ENCODE measurements around the gene SPACA9. TPM values are rescaled to one million over a fixed set of nuclear protein-coding genes. Genes with fewer than 3 reads are reported as not detected.

SPACA9 gene
- total RNA-seq, 1 experiment from 2014 or later, result 2.5 TPM

DNA sequence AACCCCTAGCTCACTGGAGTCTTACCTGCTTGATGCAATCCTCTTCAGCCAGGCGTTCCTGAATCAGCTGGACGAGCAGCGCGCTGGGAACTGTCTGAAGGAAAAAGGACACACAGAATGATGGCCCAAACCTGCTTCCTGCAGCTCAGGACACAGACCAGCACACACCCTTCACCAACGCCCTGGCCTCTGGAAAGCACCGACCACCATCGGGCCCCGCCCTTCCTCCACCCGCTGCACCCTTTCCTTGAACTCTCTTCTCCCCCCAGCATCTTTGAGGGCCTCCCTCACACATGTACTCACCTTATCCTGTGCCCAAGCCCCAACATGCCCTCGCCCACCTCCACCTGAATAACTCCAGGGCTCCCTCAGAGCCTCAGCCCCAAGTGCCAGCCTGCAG lies 23.9 kb upstream of the SPACA9 start:
- DNase-seq, result no peak
- intact Hi-C loops (cut with micrococcal nuclease; ENCODE audit: unreplicated experiment), result no loop called here
- no peaks in the 10 kb centered on the region for H3K9me3 Mint-ChIP-seq (ENCODE audit: low read depth, unreplicated experiment)
- CTCF ChIA-PET, result no interaction called here
- TF ChIP-seq, protein P1, sequence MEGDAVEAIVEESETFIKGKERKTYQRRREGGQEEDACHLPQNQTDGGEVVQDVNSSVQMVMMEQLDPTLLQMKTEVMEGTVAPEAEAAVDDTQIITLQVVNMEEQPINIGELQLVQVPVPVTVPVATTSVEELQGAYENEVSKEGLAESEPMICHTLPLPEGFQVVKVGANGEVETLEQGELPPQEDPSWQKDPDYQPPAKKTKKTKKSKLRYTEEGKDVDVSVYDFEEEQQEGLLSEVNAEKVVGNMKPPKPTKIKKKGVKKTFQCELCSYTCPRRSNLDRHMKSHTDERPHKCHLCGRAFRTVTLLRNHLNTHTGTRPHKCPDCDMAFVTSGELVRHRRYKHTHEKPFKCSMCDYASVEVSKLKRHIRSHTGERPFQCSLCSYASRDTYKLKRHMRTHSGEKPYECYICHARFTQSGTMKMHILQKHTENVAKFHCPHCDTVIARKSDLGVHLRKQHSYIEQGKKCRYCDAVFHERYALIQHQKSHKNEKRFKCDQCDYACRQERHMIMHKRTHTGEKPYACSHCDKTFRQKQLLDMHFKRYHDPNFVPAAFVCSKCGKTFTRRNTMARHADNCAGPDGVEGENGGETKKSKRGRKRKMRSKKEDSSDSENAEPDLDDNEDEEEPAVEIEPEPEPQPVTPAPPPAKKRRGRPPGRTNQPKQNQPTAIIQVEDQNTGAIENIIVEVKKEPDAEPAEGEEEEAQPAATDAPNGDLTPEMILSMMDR (IDR thresholded peaks at IDR 0.05; ENCODE audit: unreplicated experiment), result no peak
- H3K36me3 Mint-ChIP-seq (ENCODE audit: insufficient read depth, unreplicated experiment), result no peaks in the 10 kb centered on the region
- no peaks in the 10 kb centered on the region for H3K4me1 Mint-ChIP-seq (ENCODE audit: low read depth, unreplicated experiment)
- H3K27me3 Mint-ChIP-seq (ENCODE audit: unreplicated experiment), result no peaks in the 10 kb centered on the region
- H3K4me3 Mint-ChIP-seq (ENCODE audit: low read depth, unreplicated experiment), result no peak overlapping the region
- BruUV-seq (replicated peaks), result no TSS peak
- no peak overlapping the region for H3K27ac Mint-ChIP-seq (ENCODE audit: unreplicated experiment)

DNA sequence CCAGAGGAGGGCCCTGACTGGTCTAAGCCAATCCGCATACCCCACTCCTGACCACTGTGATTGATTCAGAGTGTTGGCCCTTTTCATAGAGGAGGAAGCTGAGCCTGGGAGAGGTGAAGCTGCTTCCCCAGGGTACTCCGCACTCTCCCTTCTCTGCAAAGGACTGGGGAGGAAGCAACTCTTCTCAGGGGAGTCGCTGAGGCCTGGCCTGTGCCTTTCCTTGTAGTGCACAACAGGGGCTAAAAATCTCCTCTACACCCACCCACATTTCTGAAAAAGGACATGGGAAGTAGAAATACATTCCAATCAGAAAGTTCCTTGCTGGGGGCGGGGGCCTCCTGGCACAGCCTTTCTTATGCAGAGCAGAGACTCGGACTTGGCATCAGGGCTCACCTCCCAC lies 22.8 kb upstream of the SPACA9 start:
- no peaks in the 10 kb centered on the region for H3K9me3 Mint-ChIP-seq (ENCODE audit: low read depth, unreplicated experiment)
- intact Hi-C loops (cut with micrococcal nuclease; ENCODE audit: unreplicated experiment), result no loop called here
- H3K27me3 Mint-ChIP-seq (ENCODE audit: unreplicated experiment), result no peaks in the 10 kb centered on the region
- no peak overlapping the region for H3K27ac Mint-ChIP-seq (ENCODE audit: unreplicated experiment)
- CTCF ChIA-PET, result no interaction called here
- no peaks in the 10 kb centered on the region for H3K4me1 Mint-ChIP-seq (ENCODE audit: low read depth, unreplicated experiment)
- no peaks in the 10 kb centered on the region for H3K36me3 Mint-ChIP-seq (ENCODE audit: insufficient read depth, unreplicated experiment)
- no peak overlapping the region for H3K4me3 Mint-ChIP-seq (ENCODE audit: low read depth, unreplicated experiment)
- no TSS peak for BruUV-seq (replicated peaks)
- no peak for DNase-seq
- TF ChIP-seq, protein P1 (IDR thresholded peaks at IDR 0.05; ENCODE audit: unreplicated experiment), result no peak

DNA sequence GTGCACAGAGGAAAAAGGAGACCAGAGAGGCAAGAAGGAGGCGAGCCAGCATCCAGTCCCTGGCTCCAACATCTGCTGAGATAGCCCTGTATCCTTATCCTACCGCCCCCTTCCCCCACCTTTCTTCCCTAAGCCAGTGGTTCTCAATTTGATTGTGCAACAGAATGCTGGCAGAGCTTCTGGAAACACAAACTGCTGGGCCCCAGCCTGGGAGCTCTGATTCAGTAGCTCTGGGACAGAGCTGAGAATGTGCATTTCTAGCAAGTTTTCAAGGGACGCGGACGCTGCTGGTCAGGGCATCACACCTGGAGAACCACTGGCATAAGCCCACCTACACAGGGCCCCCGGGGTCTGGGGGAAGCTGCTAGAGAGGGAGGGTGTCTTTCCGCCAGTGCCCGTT lies 21.7 kb upstream of the SPACA9 start:
- intact Hi-C loops (cut with micrococcal nuclease; ENCODE audit: unreplicated experiment), result no loop called here
- no peaks in the 10 kb centered on the region for H3K9me3 Mint-ChIP-seq (ENCODE audit: low read depth, unreplicated experiment)
- H3K4me1 Mint-ChIP-seq (ENCODE audit: low read depth, unreplicated experiment), result no peaks in the 10 kb centered on the region
- no peak overlapping the region for H3K27ac Mint-ChIP-seq (ENCODE audit: unreplicated experiment)
- no peak overlapping the region for H3K4me3 Mint-ChIP-seq (ENCODE audit: low read depth, unreplicated experiment)
- DNase-seq, result no peak
- TF ChIP-seq, protein P1 (IDR thresholded peaks at IDR 0.05; ENCODE audit: unreplicated experiment), result no peak
- no peaks in the 10 kb centered on the region for H3K27me3 Mint-ChIP-seq (ENCODE audit: unreplicated experiment)
- CTCF ChIA-PET, result interaction anchor here (0.6 kb wide), 1 partner anchor 1550 kb away, joined by 3 read pairs; no protein-coding TSS in a partner anchor
- BruUV-seq (replicated peaks), result no TSS peak
- no peaks in the 10 kb centered on the region for H3K36me3 Mint-ChIP-seq (ENCODE audit: insufficient read depth, unreplicated experiment)

DNA sequence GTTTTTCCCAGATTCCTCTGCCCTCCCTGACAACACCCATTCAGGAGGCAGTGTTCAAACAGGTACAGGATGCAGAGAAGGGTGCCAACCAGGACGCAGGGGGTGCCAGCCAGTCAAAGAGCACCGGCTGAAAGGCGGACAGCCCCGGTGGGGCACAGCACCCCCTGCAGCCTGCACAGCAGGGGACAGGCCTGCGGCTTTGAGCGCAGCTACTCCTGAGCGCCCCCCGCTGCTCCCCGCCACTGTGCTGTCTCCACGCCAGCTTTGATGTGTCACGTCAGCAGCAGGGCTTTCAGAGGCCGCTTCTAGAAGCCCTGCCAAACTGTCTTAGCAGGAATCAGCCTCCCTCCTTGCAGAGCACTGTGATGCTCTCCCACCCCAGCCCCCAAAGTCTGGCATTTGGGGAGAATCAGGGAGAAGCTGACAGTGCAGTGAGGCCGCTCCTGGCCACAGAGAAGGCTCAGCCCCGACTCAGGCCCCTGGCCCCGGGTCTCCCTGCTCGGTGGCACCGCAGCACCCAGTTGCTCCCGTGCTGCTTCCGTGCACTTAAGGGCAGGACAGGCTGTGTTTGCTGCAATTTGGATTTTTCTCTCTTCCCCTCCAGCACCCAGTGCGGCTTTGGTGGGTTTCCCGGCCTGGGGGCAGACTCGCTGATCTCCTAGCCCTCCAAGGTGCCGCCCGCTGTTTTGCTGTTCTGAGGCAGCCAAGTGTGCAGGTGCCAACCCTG lies 20.9 kb upstream of the SPACA9 start:
- CTCF ChIA-PET, result no interaction called here

More for the DNA sequence above, 20.9 kb upstream of the SPACA9 start:
- no peaks in the 10 kb centered on the region for H3K4me1 Mint-ChIP-seq (ENCODE audit: low read depth, unreplicated experiment)
- H3K27ac Mint-ChIP-seq (ENCODE audit: unreplicated experiment), result no peak overlapping the region
- DNase-seq, result no peak
- H3K4me3 Mint-ChIP-seq (ENCODE audit: low read depth, unreplicated experiment), result no peak overlapping the region
- TF ChIP-seq, protein P1 (IDR thresholded peaks at IDR 0.05; ENCODE audit: unreplicated experiment), result no peak
- intact Hi-C loops (cut with micrococcal nuclease; ENCODE audit: unreplicated experiment), result no loop called here
- no peaks in the 10 kb centered on the region for H3K36me3 Mint-ChIP-seq (ENCODE audit: insufficient read depth, unreplicated experiment)
- H3K27me3 Mint-ChIP-seq (ENCODE audit: unreplicated experiment), result no peaks in the 10 kb centered on the region
- no TSS peak for BruUV-seq (replicated peaks)
- no peaks in the 10 kb centered on the region for H3K9me3 Mint-ChIP-seq (ENCODE audit: low read depth, unreplicated experiment)

Data from Calu3 (cell line).